ENCODE measurements around the gene MRPS6. TPM values are rescaled to one million over a fixed set of nuclear protein-coding genes. Genes with fewer than 3 reads are reported as not detected.

Gene MRPS6
- total RNA-seq, 4 donors from 2014 or later = 39.3 to 56.7 (median 45.8) TPM

- DNase-seq (ENCODE audit: low spot score in 2 of 2) = no peak
- Histone ChIP-seq H3K27ac (no peak overlapping the region), H3K4me1 (peaks cover 47% of the 10 kb centered on the region), H3K9me3 (no peaks in the 10 kb centered on the region), H3K36me3 (no peaks in the 10 kb centered on the region), H3K27me3 (no peaks in the 10 kb centered on the region), H3K4me3 (no peak overlapping the region)
- TF ChIP-seq POLR2A (IDR thresholded peaks at IDR 0.05) (no peak), CTCF (IDR thresholded peaks at IDR 0.05) (no peak), POLR2AphosphoS5 (IDR thresholded peaks at IDR 0.05) (no peak), EP300 (IDR thresholded peaks at IDR 0.05) (no peak)
- 92% methylated on average over 5 of the region's 5 CpGs for WGBS
Observed at GRCh38 chr21:34080710-34081109, 7.3 kb downstream of the MRPS6 start.

- no peak for DNase-seq (ENCODE audit: low spot score in 2 of 2)
- Histone ChIP-seq H3K27ac (no peak overlapping the region), H3K36me3 (no peaks in the 10 kb centered on the region), H3K4me3 (no peak overlapping the region), H3K4me1 (peaks cover 32% of the 10 kb centered on the region), H3K27me3 (no peaks in the 10 kb centered on the region), H3K9me3 (no peaks in the 10 kb centered on the region)
- TF ChIP-seq POLR2A (IDR thresholded peaks at IDR 0.05) (no peak), EP300 (IDR thresholded peaks at IDR 0.05) (no peak), CTCF (IDR thresholded peaks at IDR 0.05) (no peak), POLR2AphosphoS5 (IDR thresholded peaks at IDR 0.05) (no peak)
- 72% methylated on average over 4 of the region's 4 CpGs for WGBS
Observed at GRCh38 chr21:34082769-34083168, 9.4 kb downstream of the MRPS6 start.

GRCh38 chr21:34083357-34083756 lies 10.0 kb downstream of the MRPS6 start:
- Histone ChIP-seq H3K36me3 (no peaks in the 10 kb centered on the region), H3K4me1 (peaks cover 27% of the 10 kb centered on the region), H3K27ac (no peak overlapping the region), H3K9me3 (no peaks in the 10 kb centered on the region), H3K4me3 (no peak overlapping the region), H3K27me3 (no peaks in the 10 kb centered on the region)
- DNase-seq (ENCODE audit: low spot score in 2 of 2) = no peak
- no peak for TF ChIP-seq CTCF (IDR thresholded peaks at IDR 0.05)
- TF ChIP-seq EP300 (IDR thresholded peaks at IDR 0.05) = no peak
- TF ChIP-seq POLR2A (IDR thresholded peaks at IDR 0.05) = no peak
- TF ChIP-seq POLR2AphosphoS5 (IDR thresholded peaks at IDR 0.05) = no peak
- 82% methylated on average over 3 of the region's 3 CpGs for WGBS

GRCh38 chr21:34085129-34085528 lies 11.8 kb downstream of the MRPS6 start:
- TF ChIP-seq EP300 (IDR thresholded peaks at IDR 0.05) (no peak), POLR2AphosphoS5 (IDR thresholded peaks at IDR 0.05) (no peak), POLR2A (IDR thresholded peaks at IDR 0.05) (no peak), CTCF (IDR thresholded peaks at IDR 0.05) (no peak)
- Histone ChIP-seq H3K27ac (no peak overlapping the region), H3K27me3 (no peaks in the 10 kb centered on the region), H3K4me1 (peaks cover 13% of the 10 kb centered on the region), H3K36me3 (no peaks in the 10 kb centered on the region), H3K9me3 (no peaks in the 10 kb centered on the region), H3K4me3 (no peak overlapping the region)
- 84% methylated on average over 2 of the region's 2 CpGs for WGBS
- no peak for DNase-seq (ENCODE audit: low spot score in 2 of 2)

GRCh38 chr21:34086887-34087306 lies 13.5 kb downstream of the MRPS6 start:
- Histone ChIP-seq H3K27me3 (no peaks in the 10 kb centered on the region), H3K36me3 (no peaks in the 10 kb centered on the region), H3K4me3 (no peak overlapping the region), H3K4me1 (peaks cover 11% of the 10 kb centered on the region), H3K27ac (no peak overlapping the region), H3K9me3 (no peaks in the 10 kb centered on the region)
- 63% methylated on average over 5 of the region's 5 CpGs for WGBS
- DNase-seq (ENCODE audit: low spot score in 2 of 2) = no peak
- TF ChIP-seq POLR2AphosphoS5 (IDR thresholded peaks at IDR 0.05) (no peak), CTCF (IDR thresholded peaks at IDR 0.05) (no peak), POLR2A (IDR thresholded peaks at IDR 0.05) (no peak), EP300 (IDR thresholded peaks at IDR 0.05) (no peak)

Measured in suprapubic skin (tissue), 4 donors.